Caco-2 (cell line): ENCODE data around the gene RNASE1. TPM values are rescaled to one million over a fixed set of nuclear protein-coding genes. Genes with fewer than 3 reads are reported as not detected.
A peak's percentile ranks its signal among the peaks of the same experiment; 100 is the strongest.

Experiments used
- BruUV-seq: library from RNA; stranded (reverse); fragments of 400-500 nt; replicated peaks from 2 replicates; lab custom pipeline; 2021; lab: Mats Ljungman, UMichigan
- CTCF ChIA-PET: fragments of 300-600 bp; sonication (Branson Sonifier 250); formaldehyde crosslinking; loops from one replicate; lab custom pipeline; 2022; ENCODE audit warnings: antibody characterized with exemption; lab: Charles Lee
- POLR2A ChIA-PET: fragments of 300-600 bp; sonication (Branson Sonifier 250); formaldehyde crosslinking; loops from one replicate; lab custom pipeline; 2022; ENCODE audit warnings: antibody characterized with exemption; lab: Charles Lee
- DNase-seq, 2 experiments: peaks; one replicate each; pipeline versions ENCODE4 v3.0.0 to v3.0.0-alpha.2; 2020 to 2022
- H3K27me3 ChIP-seq: replicated peaks from 2 replicates; pipeline ENCODE4 v1.6.0; 2011; ENCODE audit warnings: low read length; ENCODE audit not compliant: control insufficient read depth, insufficient read depth
- H3K36me3 ChIP-seq: 2 replicates; pipeline ENCODE4 v1.5.1; 2011; ENCODE audit warnings: low read length; ENCODE audit not compliant: control insufficient read depth, insufficient read depth
- H3K4me1 ChIP-seq: fragments of 250-450 bp; sonication (Bioruptor Pico); 2 replicates; pipeline ENCODE4 v1.5.1; 2020; ENCODE audit warnings: mild to moderate bottlenecking
- H3K4me3 ChIP-seq: 2 replicates; pipeline ENCODE4 v1.5.1; 2011; ENCODE audit warnings: low read depth, mild to moderate bottlenecking, control low read depth, low read length
- H3K9me3 ChIP-seq: fragments of 250-450 bp; sonication (Bioruptor Pico); 2 replicates; pipeline ENCODE4 v1.5.1; 2020; ENCODE audit warnings: mild to moderate bottlenecking, moderate library complexity
- H3K27ac Mint-ChIP-seq: one replicate; pipeline ENCODE4 v1.8.0; 2022; ENCODE audit warnings: mixed read lengths; ENCODE audit not compliant: unreplicated experiment
- H3K27me3 Mint-ChIP-seq: one replicate; pipeline ENCODE4 v1.8.0; 2022; ENCODE audit warnings: mixed read lengths; ENCODE audit not compliant: insufficient read depth, unreplicated experiment
- H3K36me3 Mint-ChIP-seq: one replicate; pipeline ENCODE4 v1.8.0; 2022; ENCODE audit warnings: mild to moderate bottlenecking, mixed read lengths; ENCODE audit not compliant: insufficient read depth, unreplicated experiment
- H3K4me1 Mint-ChIP-seq: one replicate; pipeline ENCODE4 v1.8.0; 2022; ENCODE audit warnings: low read depth, mixed read lengths; ENCODE audit not compliant: unreplicated experiment
- H3K4me3 Mint-ChIP-seq: one replicate; pipeline ENCODE4 v1.8.0; 2022; ENCODE audit warnings: mild to moderate bottlenecking, moderate library complexity, mixed read lengths; ENCODE audit not compliant: unreplicated experiment
- H3K9me3 Mint-ChIP-seq: one replicate; pipeline ENCODE4 v1.8.0; 2022; ENCODE audit warnings: mixed read lengths; ENCODE audit not compliant: unreplicated experiment
- CTCF ChIP-seq, 2 experiments: fragments of 200-600 bp in 1 of 2; IDR thresholded peaks; 1 replicate in 1 of 2; 2 replicates in 1 of 2; pipeline versions ENCODE4 v1.5.1 to v1.8.0; 2011 to 2022; ENCODE audit warnings: antibody characterized with exemption in 1 of 2, control low read depth in 1 of 2, inconsistent platforms in 1 of 2, low read depth in 1 of 2, low read length in 1 of 2, mild to moderate bottlenecking in 1 of 2, moderate library complexity in 1 of 2; ENCODE audit not compliant: insufficient read depth in 1 of 2, severe bottlenecking in 1 of 2, unreplicated experiment in 1 of 2
- intact Hi-C: fragments of 100-400 bp; cut with micrococcal nuclease; formaldehyde crosslinking; loops from one replicate; pipeline ENCODE4 v1.10.0; 2022; ENCODE audit not compliant: unreplicated experiment
- total RNA-seq: library from RNA; stranded (reverse); gene quantifications from 2 replicates; pipeline ENCODE4 v1.2.3, GENCODE V29; 2022

Gene RNASE1
- total RNA-seq, 1 experiment from 2014 or later: 1.5 TPM

GRCh38 chr14:20848316-20848954 lies 45.8 kb upstream of the RNASE1 start:
- Histone ChIP-seq H3K27me3 (no peaks in the 10 kb centered on the region), H3K36me3 (no peaks in the 10 kb centered on the region), H3K4me3 (no peak overlapping the region), H3K4me1 (peaks cover 15% of the 10 kb centered on the region), H3K9me3 (no peaks in the 10 kb centered on the region)
- POLR2A ChIA-PET: interaction anchor here (0.5 kb wide), 1 partner anchor 277 kb away, joined by 8 read pairs; no protein-coding TSS in a partner anchor
- H3K27me3 Mint-ChIP-seq: no peaks in the 10 kb centered on the region
- peak overlapping the region; percentile 38 for H3K4me3 Mint-ChIP-seq
- no peaks in the 10 kb centered on the region for H3K36me3 Mint-ChIP-seq
- H3K27ac Mint-ChIP-seq: peak overlapping the region; percentile 82
- DNase-seq: no peak
- intact Hi-C loops: no loop called here
- no peak for TF ChIP-seq CTCF (IDR thresholded peaks at IDR 0.05; ENCODE audit: insufficient read depth in 1 of 2, low read depth in 1 of 2, low read length in 1 of 2, severe bottlenecking in 1 of 2, unreplicated experiment in 1 of 2)
- BruUV-seq: no TSS peak
- peaks cover 20% of the 10 kb centered on the region for H3K4me1 Mint-ChIP-seq
- CTCF ChIA-PET: interaction anchor here (1.0 to 3.2 kb wide), 6 partner anchors 9 to 166 kb away, joined by 3 to 16 read pairs (median 5); no protein-coding TSS in a partner anchor
- H3K9me3 Mint-ChIP-seq: no peaks in the 10 kb centered on the region

GRCh38 chr14:20846560-20846959 lies 43.9 kb upstream of the RNASE1 start:
- BruUV-seq: no TSS peak
- CTCF ChIA-PET: no interaction called here
- POLR2A ChIA-PET: no interaction called here
- H3K27me3 ChIP-seq: no peaks in the 10 kb centered on the region
- intact Hi-C loops: no loop called here
- Mint-ChIP-seq H3K9me3 (no peaks in the 10 kb centered on the region), H3K27me3 (no peaks in the 10 kb centered on the region), H3K4me3 (no peak overlapping the region), H3K27ac (no peak overlapping the region), H3K4me1 (peaks cover 14% of the 10 kb centered on the region), H3K36me3 (no peaks in the 10 kb centered on the region)
- peaks cover 15% of the 10 kb centered on the region for H3K4me1 ChIP-seq
- H3K9me3 ChIP-seq: no peaks in the 10 kb centered on the region
- H3K36me3 ChIP-seq: no peaks in the 10 kb centered on the region
- no peak for TF ChIP-seq CTCF (IDR thresholded peaks at IDR 0.05; ENCODE audit: insufficient read depth in 1 of 2, low read depth in 1 of 2, low read length in 1 of 2, severe bottlenecking in 1 of 2, unreplicated experiment in 1 of 2)
- DNase-seq: no peak
- H3K4me3 ChIP-seq: no peak overlapping the region

GRCh38 chr14:20841096-20841495 lies 38.5 kb upstream of the RNASE1 start:
- TF ChIP-seq CTCF (IDR thresholded peaks at IDR 0.05; ENCODE audit: insufficient read depth in 1 of 2, low read depth in 1 of 2, low read length in 1 of 2, severe bottlenecking in 1 of 2, unreplicated experiment in 1 of 2): no peak
- ChIA-PET POLR2A (no interaction called here), CTCF (no interaction called here)
- Mint-ChIP-seq H3K27ac (no peak overlapping the region), H3K36me3 (no peaks in the 10 kb centered on the region), H3K9me3 (no peaks in the 10 kb centered on the region), H3K4me1 (peaks cover 6% of the 10 kb centered on the region), H3K27me3 (no peaks in the 10 kb centered on the region), H3K4me3 (no peak overlapping the region)
- Histone ChIP-seq H3K36me3 (no peaks in the 10 kb centered on the region), H3K27me3 (no peaks in the 10 kb centered on the region), H3K4me3 (no peak overlapping the region), H3K9me3 (no peaks in the 10 kb centered on the region), H3K4me1 (peaks cover 9% of the 10 kb centered on the region)
- DNase-seq: no peak
- BruUV-seq: no TSS peak
- intact Hi-C loops: no loop called here
